Upper lobe of left lung (tissue), 4 donors: Measurements from ENCODE around the gene ZNF571.

Experiments
- EP300 ChIP-seq, 4 donors: sonication (generic); formaldehyde crosslinking; IDR thresholded peaks; one replicate each; pipeline ENCODE4 v1.5.1; 2017; ENCODE audit warnings: antibody characterized with exemption in 4 of 4, control low read depth in 2 of 4
- POLR2A ChIP-seq, 4 donors: fragments of 450-650 bp; IDR thresholded peaks; one replicate each; pipeline ENCODE4 v1.5.1; 2016 to 2017; ENCODE audit warnings: antibody characterized with exemption in 4 of 4, mild to moderate bottlenecking in 2 of 4
- POLR2AphosphoS5 ChIP-seq, 2 donors: sonication (generic); formaldehyde crosslinking; IDR thresholded peaks; one replicate each; pipeline ENCODE4 v1.5.1; 2017; ENCODE audit warnings: antibody characterized with exemption in 2 of 2
- TF ChIP-seq, protein P1 (sequence below), 6 experiments: fragments of 450-650 bp in 4 of 6; fragments of 200-600 bp in 2 of 6; sonication (generic) in 2 of 6; IDR thresholded peaks; one replicate each; pipeline ENCODE4 v1.5.1; 2016 to 2019; ENCODE audit warnings: antibody characterized with exemption in 6 of 6

DNA sequence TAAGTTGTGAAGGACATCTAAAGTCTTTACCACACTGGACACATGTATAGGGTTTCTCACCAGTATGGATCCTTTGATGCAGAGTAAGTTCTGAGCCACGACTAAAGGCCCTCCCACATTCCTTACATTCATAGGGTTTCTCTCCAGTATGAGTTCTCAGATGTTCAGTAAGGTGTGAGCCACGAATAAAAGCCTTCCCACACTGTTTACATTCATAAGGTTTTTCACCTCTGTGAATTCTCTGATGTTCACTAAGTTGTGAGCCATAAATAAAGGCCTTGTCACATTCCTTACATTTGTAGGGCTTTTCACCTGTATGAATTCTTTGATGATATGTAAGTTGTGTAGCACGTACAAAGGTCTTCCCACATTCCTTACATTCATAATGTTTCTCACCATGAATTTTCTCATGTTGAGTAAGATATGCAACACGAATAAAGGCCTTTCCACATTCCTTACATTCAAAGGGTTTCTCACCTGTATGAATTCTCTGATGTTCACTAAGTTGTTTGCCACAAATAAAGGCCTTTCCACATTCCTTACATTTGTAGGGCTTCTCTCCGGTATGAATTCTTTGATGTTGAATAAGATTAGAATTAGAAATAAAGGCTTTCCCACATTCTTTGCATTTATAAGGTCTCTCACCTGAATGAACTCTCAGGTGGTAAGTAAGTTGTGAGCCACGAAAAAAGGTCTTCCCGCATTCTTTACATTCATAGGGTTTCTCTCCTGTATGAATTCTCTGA is 29.8 kb downstream of the ZNF571 start:
- TF ChIP-seq, protein P1, sequence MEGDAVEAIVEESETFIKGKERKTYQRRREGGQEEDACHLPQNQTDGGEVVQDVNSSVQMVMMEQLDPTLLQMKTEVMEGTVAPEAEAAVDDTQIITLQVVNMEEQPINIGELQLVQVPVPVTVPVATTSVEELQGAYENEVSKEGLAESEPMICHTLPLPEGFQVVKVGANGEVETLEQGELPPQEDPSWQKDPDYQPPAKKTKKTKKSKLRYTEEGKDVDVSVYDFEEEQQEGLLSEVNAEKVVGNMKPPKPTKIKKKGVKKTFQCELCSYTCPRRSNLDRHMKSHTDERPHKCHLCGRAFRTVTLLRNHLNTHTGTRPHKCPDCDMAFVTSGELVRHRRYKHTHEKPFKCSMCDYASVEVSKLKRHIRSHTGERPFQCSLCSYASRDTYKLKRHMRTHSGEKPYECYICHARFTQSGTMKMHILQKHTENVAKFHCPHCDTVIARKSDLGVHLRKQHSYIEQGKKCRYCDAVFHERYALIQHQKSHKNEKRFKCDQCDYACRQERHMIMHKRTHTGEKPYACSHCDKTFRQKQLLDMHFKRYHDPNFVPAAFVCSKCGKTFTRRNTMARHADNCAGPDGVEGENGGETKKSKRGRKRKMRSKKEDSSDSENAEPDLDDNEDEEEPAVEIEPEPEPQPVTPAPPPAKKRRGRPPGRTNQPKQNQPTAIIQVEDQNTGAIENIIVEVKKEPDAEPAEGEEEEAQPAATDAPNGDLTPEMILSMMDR (IDR thresholded peaks at IDR 0.05) = no peak
- TF ChIP-seq POLR2AphosphoS5 (IDR thresholded peaks at IDR 0.05) (no peak), EP300 (IDR thresholded peaks at IDR 0.05) (no peak), POLR2A (IDR thresholded peaks at IDR 0.05) (no peak)
